ENCODE results near the gene ODF4.
"Not testable (repeated sequence)": the region's sequence is repeated elsewhere in the genome, so short reads cannot be mapped to it uniquely, and the experiment has no call there.

Gene ODF4

DNA sequence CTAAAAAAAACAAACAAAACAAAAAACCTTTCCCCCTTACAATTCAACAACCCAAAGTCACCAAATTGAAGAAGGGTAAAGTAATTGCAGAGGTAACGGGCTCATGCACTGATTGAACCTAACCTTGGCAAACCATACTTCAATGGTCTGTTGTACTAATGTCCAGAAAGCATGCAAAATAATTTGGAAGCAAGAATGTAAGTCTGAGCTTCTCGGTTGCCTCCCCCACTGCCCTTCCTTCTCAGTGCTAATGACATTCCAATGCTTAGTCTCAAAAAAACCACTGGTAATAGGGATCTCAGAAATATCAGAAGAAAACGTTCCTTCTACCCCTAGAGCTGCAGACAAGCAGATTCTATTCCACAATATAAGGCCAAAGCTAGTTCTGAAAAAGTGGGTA lies 21.1 kb downstream of the ODF4 start:
- TF ChIP-seq POLR2A (IDR thresholded peaks at IDR 0.05; ENCODE audit: low read depth, low read length): no peak
- TF ChIP-seq PAX5 (IDR thresholded peaks at IDR 0.05; ENCODE audit: insufficient read depth, low read length, severe bottlenecking): no peak
- no peak for TF ChIP-seq TAF1 (IDR thresholded peaks at IDR 0.05; ENCODE audit: low read depth, low read length)
- TF ChIP-seq POU2F2 (IDR thresholded peaks at IDR 0.05; ENCODE audit: low read depth, low read length): no peak
- no peak for DNase-seq (ENCODE audit: insufficient read length, low spot score)
- no peak for FAIRE-seq

DNA sequence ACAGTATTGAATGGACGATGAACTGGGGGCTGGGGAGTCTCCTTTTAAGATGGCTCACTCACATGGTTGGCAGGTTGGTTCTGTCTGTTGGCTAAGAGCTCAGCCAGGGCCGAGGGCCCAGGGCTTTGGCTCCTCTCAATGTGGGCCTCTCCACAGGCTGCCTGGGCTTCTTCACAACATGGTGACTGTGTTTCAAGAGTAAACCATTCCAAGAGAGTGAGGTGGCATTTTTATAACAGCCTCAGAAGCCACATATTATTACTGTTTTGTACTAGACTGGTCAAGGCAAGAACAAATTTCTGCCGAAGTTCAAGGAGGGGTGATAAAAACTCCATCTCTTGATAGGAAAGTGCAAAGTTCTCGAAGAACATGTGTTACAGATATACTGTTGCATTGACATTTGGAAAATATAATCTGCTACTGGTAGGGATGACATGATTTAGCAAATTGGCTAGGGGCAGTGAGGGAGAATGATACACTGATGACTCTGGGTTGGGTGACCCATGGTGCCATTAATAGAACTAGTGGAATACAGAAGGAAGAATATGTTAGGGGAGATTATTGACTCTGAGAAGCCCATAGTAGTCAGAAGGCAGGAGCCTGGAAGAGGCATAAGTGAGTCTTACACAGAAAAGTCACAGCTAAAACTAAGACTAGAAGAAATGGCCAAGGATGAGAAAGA lies 23.2 kb downstream of the ODF4 start:
- DNase-seq (ENCODE audit: insufficient read length, low spot score) (no peak), FAIRE-seq (no peak)
- TF ChIP-seq POLR2AphosphoS5 (IDR thresholded peaks at IDR 0.05; ENCODE audit: low read depth, low read length): no peak
- no peak for TF ChIP-seq POU2F2 (IDR thresholded peaks at IDR 0.05; ENCODE audit: low read depth, low read length)
- no peak for TF ChIP-seq SPI1 (IDR thresholded peaks at IDR 0.05; ENCODE audit: low read depth, low read length)
- TF ChIP-seq POLR2A (IDR thresholded peaks at IDR 0.05; ENCODE audit: low read depth, low read length): no peak
- TF ChIP-seq TAF1 (IDR thresholded peaks at IDR 0.05; ENCODE audit: low read depth, low read length): no peak
- TF ChIP-seq PAX5 (IDR thresholded peaks at IDR 0.05; ENCODE audit: insufficient read depth, low read length, severe bottlenecking): no peak

DNA sequence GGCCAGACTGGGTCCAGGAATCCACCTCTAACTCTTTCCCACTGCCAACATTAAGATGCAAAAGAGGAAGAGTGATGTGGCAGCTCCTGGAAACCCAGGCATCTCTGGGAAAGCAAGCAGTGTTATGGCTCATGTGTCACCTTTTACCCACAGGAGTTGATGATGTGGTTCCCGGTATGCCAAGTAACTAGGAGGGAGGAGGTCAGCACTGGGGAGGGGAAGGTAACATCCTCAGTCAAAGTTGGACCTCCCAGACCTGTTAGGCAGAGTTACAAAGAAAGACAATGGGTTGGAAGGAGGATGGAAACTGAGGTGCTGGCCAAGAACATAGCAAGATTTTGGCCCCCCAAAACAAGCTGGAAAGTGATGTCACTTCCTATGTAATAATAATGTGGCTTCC lies 25.5 kb downstream of the ODF4 start:
- FAIRE-seq (no peak), DNase-seq (ENCODE audit: insufficient read length, low spot score) (no peak)
- TF ChIP-seq POU2F2 (IDR thresholded peaks at IDR 0.05; ENCODE audit: low read depth, low read length) (no peak), POLR2A (IDR thresholded peaks at IDR 0.05; ENCODE audit: low read depth, low read length) (no peak), POLR2AphosphoS5 (IDR thresholded peaks at IDR 0.05; ENCODE audit: low read depth, low read length) (no peak), TAF1 (IDR thresholded peaks at IDR 0.05; ENCODE audit: low read depth, low read length) (no peak), PAX5 (IDR thresholded peaks at IDR 0.05; ENCODE audit: insufficient read depth, low read length, severe bottlenecking) (no peak), SPI1 (IDR thresholded peaks at IDR 0.05; ENCODE audit: low read depth, low read length) (no peak)

DNA sequence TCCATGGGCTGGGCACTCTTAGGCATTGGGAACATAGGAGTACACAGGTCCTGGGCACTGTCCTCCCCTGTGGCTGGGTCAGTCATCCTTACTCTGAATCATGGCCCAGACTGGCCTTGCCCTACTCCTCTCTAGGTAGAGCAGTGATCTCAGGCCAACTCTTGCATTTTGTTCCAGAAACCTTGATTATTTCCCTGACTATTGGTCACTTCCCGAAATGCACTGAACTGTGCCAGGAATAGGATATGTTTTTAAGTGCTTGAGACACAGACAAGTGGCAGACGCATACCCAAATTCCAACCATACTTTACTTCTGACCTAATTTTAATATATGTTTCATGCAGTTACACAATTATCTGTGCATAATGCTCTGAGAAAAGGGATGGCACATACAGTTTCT lies 26.6 kb downstream of the ODF4 start:
- no peak for DNase-seq (ENCODE audit: insufficient read length, low spot score)
- TF ChIP-seq PAX5 (IDR thresholded peaks at IDR 0.05; ENCODE audit: insufficient read depth, low read length, severe bottlenecking) (no peak), SPI1 (IDR thresholded peaks at IDR 0.05; ENCODE audit: low read depth, low read length) (no peak), POLR2A (IDR thresholded peaks at IDR 0.05; ENCODE audit: low read depth, low read length) (no peak), TAF1 (IDR thresholded peaks at IDR 0.05; ENCODE audit: low read depth, low read length) (no peak), POLR2AphosphoS5 (IDR thresholded peaks at IDR 0.05; ENCODE audit: low read depth, low read length) (no peak), POU2F2 (IDR thresholded peaks at IDR 0.05; ENCODE audit: low read depth, low read length) (no peak)
- no peak for FAIRE-seq

DNA sequence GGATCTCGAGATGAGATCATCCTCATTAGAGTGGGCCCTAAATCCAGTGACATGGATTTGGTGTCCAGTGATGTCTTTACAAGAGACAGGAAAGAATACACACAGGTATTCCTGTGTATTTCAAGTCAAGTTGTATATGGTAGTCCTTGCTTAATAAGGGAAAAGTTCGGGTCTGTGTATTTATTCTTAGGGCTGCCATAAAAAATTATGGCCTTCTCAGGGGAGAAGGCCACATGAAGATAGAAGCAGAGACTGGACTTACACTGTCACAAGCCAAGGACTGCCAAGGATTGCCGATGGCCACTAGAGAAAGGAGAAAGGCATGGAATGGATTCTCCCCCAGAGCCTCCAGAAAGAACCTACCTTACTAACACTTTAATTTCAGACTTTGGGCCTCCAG lies 28.6 kb downstream of the ODF4 start:
- DNase-seq (ENCODE audit: insufficient read length, low spot score) (no peak), FAIRE-seq (no peak)
- TF ChIP-seq POLR2A (IDR thresholded peaks at IDR 0.05; ENCODE audit: low read depth, low read length) (no peak), PAX5 (IDR thresholded peaks at IDR 0.05; ENCODE audit: insufficient read depth, low read length, severe bottlenecking) (no peak), POU2F2 (IDR thresholded peaks at IDR 0.05; ENCODE audit: low read depth, low read length) (no peak), POLR2AphosphoS5 (IDR thresholded peaks at IDR 0.05; ENCODE audit: low read depth, low read length) (no peak), TAF1 (IDR thresholded peaks at IDR 0.05; ENCODE audit: low read depth, low read length) (no peak), SPI1 (IDR thresholded peaks at IDR 0.05; ENCODE audit: low read depth, low read length) (no peak)

DNA sequence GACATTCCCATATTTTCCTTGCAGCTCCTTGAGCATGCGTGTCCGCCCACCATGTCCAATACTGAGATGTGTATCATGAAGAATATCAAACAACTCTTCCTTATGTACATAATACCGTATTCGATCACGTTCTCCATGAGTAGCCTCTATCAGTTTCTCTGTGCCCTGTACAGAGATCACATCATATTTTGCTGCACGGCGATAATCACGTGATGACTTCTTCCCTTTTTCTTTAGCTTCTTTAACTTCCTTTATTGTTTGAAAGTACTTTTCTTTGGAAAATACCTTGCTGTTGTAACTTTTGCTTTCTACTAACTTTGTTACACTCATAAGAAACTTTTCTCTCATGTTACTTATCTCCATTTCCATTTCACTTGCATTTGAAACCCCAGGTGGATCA lies 30.3 kb downstream of the ODF4 start:
- FAIRE-seq (peak; percentile 5), DNase-seq (ENCODE audit: insufficient read length, low spot score) (no peak)
- TF ChIP-seq TAF1 (IDR thresholded peaks at IDR 0.05; ENCODE audit: low read depth, low read length): no peak

DNA sequence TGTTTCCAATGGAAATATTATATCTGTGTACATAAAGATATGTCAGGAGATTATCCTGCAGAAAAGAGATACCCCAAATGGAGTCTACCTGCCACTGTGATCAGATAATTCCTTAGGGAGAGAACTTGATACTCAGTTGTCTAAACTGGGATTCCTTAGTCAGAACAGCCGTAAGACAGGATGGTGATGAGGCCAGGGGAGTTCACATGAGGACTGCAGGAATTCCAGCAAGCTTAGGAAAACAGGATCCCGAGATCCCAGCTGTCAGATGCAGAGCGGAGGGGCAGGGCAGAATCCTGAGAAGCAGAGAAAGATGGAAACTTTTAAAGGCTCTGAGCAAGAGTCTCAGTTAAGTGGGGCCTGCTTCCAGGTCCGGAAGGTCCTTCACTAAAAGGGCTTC lies 32.1 kb downstream of the ODF4 start:
- TF ChIP-seq POLR2A (IDR thresholded peaks at IDR 0.05; ENCODE audit: low read depth, low read length) (no peak), PAX5 (IDR thresholded peaks at IDR 0.05; ENCODE audit: insufficient read depth, low read length, severe bottlenecking) (no peak), POLR2AphosphoS5 (IDR thresholded peaks at IDR 0.05; ENCODE audit: low read depth, low read length) (no peak), POU2F2 (IDR thresholded peaks at IDR 0.05; ENCODE audit: low read depth, low read length) (no peak), TAF1 (IDR thresholded peaks at IDR 0.05; ENCODE audit: low read depth, low read length) (no peak), SPI1 (IDR thresholded peaks at IDR 0.05; ENCODE audit: low read depth, low read length) (no peak)
- FAIRE-seq: no peak
- no peak for DNase-seq (ENCODE audit: insufficient read length, low spot score)

DNA sequence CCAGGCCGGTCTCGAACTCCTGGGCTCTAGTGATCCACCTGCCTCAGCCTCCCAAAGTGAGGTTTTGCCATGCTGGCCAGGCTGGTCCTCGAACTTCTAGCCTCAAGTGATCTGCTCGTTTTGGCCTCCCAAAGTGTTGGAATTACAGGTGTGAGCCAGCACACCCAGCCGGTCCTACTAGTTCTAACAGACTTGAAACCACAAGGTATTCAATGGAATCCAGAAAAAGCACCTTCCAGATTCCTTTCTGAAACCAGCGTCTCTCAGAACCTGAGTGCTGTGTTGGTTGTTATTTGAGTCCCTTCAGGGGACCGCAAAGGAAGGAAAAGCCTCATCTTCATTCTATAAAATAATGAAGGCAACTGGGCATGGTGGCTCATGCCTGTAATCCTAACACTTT lies 32.8 kb downstream of the ODF4 start:
- TF ChIP-seq POLR2AphosphoS5 (IDR thresholded peaks at IDR 0.05; ENCODE audit: low read depth, low read length) (no peak), TAF1 (IDR thresholded peaks at IDR 0.05; ENCODE audit: low read depth, low read length) (no peak), SPI1 (IDR thresholded peaks at IDR 0.05; ENCODE audit: low read depth, low read length) (no peak), PAX5 (IDR thresholded peaks at IDR 0.05; ENCODE audit: insufficient read depth, low read length, severe bottlenecking) (no peak), POLR2A (IDR thresholded peaks at IDR 0.05; ENCODE audit: low read depth, low read length) (no peak), POU2F2 (IDR thresholded peaks at IDR 0.05; ENCODE audit: low read depth, low read length) (no peak)
- DNase-seq (ENCODE audit: insufficient read length, low spot score) (no peak), FAIRE-seq (no peak)

DNA sequence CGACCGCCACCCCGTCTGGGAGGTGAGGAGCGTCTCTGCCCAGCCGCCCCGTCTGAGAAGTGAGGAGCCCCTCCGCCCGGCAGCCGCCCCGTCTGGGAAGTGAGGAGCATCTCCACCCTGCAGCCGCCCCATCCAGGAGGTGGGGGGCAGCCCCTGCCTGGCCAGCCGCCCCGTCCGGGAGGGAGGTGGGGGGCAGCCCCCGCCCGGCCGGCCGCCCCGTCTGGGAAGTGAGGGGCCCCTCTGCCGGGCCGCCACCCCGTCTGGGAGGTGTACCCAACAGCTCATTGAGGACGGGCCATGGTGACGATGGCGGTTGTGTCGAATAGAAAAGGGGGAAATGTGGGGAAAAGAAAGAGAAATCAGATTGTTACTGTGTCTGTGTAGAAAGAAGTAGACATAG lies 34.2 kb downstream of the ODF4 start:
- FAIRE-seq; DNase-seq (ENCODE audit: insufficient read length, low spot score): not testable (repeated sequence)

DNA sequence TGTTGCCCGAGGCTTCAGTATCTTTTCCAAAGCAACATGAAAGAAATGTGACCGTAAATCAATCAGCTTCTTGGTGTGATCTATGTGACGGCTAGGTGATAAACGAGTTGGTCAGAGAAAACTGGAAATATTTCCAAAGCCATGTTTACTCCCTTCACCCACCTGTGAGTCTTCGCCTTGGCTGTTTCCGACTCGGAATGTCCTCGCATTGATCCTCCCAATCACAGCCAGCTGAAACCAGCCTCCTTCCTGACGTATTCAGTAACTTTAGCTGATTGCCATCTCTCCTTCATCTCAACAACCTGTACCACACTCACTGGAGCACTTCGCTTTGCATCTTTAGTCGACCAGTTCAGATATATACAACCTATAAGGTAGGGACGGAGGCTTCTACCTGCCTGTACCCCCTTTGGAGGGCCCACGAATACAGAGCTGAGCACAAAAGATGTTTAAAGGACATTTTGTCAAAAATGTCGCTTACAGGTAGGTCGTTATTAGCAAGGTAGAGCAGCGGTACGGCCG lies 36.2 kb downstream of the ODF4 start:
- TF ChIP-seq POLR2AphosphoS5 (IDR thresholded peaks at IDR 0.05; ENCODE audit: low read depth, low read length): no peak
- TF ChIP-seq SPI1 (IDR thresholded peaks at IDR 0.05; ENCODE audit: low read depth, low read length): no peak
- TF ChIP-seq TAF1 (IDR thresholded peaks at IDR 0.05; ENCODE audit: low read depth, low read length): no peak
- no peak for TF ChIP-seq POLR2A (IDR thresholded peaks at IDR 0.05; ENCODE audit: low read depth, low read length)
- TF ChIP-seq PAX5 (IDR thresholded peaks at IDR 0.05; ENCODE audit: insufficient read depth, low read length, severe bottlenecking): no peak
- no peak for TF ChIP-seq POU2F2 (IDR thresholded peaks at IDR 0.05; ENCODE audit: low read depth, low read length)
- DNase-seq (ENCODE audit: insufficient read length, low spot score) (no peak), FAIRE-seq (peak; percentile 65)
